ENCODE measurements around the gene TSPYL4.

TSPYL4 gene

DNA sequence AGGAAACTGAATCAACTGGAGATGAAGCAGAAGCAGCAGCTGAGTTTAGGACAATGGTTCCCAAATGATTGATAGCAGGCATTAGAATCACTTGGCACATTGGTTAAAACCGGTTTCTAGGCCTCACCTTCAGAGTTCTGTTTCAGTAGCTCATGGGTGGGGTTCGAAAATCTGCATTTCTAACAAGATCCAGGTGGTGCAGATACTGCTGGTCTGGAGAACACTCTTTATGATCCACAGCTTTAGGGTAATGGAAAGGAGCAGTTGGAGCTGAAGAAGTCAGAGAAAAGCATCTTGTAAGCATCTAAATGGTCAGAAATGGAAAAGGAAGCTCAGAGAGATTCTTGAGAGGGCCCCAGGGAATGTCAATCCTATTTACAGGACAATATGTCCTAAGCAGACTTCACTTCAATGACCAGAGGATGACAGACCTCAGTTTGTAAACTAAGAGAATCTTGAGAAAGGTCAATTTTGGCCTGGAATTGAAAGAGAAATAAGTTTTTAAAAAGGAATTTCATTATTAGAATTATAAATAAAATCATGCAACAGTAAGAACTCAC, 17.4 kb upstream of the TSPYL4 start:
- DNase-seq (ENCODE audit: low read depth): no peak

GRCh38 chr6:116268589-116269293, 14.9 kb upstream of the TSPYL4 start:
- peak; percentile 85 for DNase-seq (ENCODE audit: low read depth)

- peak; percentile 33 for DNase-seq (ENCODE audit: low read depth)
Measured at GRCh38 chr6:116267836-116268588, 14.1 kb upstream of the TSPYL4 start.

DNA sequence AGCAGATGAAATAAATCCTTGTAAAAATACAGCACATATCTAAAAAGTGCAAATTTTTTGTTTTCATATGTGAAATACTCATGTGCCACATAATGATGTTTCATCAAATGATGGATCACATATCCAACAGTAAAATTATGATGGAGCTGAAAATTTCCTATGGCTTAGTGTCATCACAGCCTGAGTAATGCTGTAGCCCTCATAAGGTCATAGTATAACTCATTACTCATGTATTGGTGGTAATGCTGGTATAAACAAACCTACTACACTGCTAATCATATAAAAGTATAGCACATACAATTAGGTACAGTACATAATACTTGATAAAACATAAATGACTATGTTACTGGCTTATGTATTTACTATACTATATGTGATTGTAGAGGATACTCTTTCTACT, 12.9 kb upstream of the TSPYL4 start:
- DNase-seq (ENCODE audit: low read depth): peak; percentile 57

- DNase-seq (ENCODE audit: low read depth): peak; percentile 16
Measured at GRCh38 chr6:116265041-116265829, 11.4 kb upstream of the TSPYL4 start.

DNA sequence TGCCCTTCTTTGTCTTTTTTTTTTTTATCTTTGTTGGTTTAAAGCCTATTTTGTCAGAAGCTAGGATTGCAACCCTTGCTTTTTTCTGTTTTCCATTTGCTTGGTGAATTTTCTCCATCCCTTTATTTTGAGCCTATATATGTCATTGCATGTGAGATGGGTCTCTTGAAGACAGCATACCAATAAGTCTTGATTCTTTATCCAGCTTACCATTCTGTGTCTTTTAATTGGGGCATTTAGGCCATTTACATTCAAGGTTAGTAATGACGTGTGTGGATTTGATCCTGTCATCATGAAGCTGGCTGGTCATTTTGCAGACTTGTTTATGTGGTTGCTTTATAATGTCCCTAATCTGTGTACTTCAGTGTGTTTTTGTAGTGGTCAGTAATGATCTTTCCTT, 9.5 kb upstream of the TSPYL4 start:
- no peak for DNase-seq (ENCODE audit: low read depth)

GRCh38 chr6:116258520-116258919, 4.6 kb upstream of the TSPYL4 start:
- DNase-seq (ENCODE audit: low read depth): no peak

DNA sequence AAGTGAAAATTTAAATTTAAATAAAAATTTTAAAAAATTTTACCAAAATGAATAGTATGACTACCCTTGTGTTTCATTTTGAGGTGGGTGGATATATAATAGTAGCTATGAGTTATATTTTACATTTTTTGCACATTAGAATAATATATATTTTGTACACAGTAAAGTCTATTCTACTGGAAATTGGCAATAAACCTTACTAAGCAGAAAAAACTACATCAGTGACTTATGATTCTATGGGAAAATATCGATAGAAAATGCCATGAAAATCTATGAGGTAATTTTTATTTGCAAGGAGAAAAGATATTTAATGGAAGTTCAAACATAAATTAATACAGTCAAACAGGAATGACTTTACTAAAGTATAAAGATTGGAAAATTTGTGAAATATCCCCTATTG, 2.8 kb upstream of the TSPYL4 start:
- DNase-seq (ENCODE audit: low read depth): no peak

DNA sequence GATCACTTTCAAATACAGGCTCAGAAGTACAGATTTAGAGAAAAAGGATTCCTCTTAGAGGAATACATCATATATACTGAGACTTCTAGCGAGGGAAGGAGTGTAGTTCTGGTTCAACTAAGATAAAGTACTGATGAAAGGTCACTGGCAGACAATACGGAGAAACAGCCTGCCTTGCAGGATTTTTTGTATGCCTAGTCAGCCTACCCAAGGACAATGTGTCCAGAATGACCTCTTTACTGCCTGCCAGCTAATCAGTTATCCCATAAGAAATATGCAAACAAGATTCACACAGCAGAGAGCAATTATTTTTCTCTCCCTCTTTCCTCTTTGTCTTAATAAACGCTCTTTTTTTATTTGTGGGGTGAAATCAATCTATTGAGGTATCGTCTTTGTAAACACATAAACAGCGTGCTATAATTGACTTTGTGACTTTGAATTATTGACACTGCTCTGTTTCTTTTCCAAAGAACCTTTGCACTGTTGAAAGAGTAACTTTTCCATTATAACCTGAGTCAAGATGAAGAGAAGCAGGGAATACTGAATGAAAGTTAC, 1.4 kb upstream of the TSPYL4 start:
- peak; percentile 25 for DNase-seq (ENCODE audit: low read depth)

GRCh38 chr6:116254297-116255056, 602 bp upstream of the TSPYL4 start:
- DNase-seq (ENCODE audit: low read depth): no peak

- no peak for DNase-seq (ENCODE audit: low read depth)
Measured at GRCh38 chr6:116253188-116253504, 729 bp downstream of the TSPYL4 start.

DNA sequence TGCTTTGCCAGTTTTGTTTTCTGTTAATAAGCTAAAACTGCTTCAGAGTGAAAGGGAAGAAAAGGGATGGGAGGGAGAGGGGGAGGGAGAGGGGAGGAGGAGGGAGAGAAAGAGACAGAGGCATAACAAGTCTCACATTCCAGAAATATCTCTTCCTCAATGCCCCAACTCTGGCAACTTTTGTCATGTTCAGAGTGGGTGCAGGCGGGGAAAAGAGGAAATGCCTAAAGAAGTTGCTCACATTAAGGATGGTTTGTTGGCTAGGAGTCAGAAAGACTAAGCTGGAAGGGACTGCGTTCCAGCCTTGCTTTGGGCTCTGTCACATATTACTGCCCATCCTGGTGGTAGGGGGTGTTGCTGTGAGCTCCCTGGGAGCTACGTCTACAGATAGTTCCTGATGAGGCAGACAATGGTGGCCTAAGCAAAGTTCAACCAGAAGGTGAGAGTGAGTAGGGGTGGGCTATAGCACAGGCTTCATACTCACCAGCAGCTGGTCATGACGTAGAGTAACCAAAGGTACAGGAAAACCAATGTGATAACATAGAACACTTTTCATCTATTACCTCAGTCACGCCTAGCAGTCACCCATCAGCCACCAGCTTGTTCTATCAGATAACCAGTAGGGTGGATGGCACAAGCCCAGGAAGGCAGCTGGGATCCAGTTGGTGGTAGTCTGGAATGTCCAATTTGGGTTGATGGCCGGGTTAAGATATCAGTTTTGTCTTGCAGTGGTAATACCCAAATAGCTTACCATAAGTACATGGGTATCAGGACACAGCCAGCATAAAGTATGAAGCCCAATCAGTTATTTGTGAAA, 2.1 kb downstream of the TSPYL4 start:
- peak; percentile 97 for DNase-seq (ENCODE audit: low read depth)

DNA sequence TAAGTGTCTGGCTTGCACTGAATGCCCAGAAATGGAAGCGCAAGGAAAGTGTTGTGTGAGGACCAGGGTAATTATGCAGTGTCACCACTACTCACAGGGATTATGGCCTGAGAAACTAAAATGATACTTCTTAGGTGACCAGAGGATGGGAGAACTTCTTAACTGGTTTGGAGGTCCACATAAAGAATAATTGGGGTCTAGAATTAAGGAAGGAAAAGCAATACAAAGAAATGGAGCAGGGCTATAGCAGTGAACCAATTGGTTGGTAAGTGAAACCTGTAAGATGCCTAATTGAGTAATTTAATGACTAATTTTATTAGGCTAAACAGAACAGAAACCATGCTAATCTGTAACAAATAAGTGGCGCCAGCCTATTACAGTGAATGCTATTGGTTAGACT, 5.3 kb downstream of the TSPYL4 start:
- no peak for DNase-seq (ENCODE audit: low read depth)

DNA sequence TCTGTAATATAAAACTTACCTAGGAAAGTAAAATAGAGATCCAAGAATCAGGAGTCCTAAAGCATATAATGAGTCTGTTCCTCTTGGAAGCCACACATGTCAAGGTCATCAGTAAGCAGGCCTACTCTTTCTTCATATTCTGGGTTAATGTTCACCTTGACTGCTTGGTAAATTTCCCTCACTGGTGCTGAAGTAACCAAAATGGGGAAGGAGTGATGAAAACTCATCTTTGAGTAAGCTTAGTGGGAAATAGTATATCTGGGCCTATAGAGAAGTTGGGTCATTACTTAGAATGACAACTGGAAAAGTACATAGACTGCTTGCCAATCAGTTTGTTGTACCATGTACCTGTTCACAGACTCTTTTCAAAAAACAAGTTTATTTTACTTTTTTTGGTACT, 6.6 kb downstream of the TSPYL4 start:
- no peak for DNase-seq (ENCODE audit: low read depth)

- peak; percentile 84 for DNase-seq (ENCODE audit: low read depth)
Measured at GRCh38 chr6:116246089-116246488, 7.8 kb downstream of the TSPYL4 start.

- DNase-seq (ENCODE audit: low read depth): no peak
Measured at GRCh38 chr6:116244284-116244683, 9.6 kb downstream of the TSPYL4 start.

DNA sequence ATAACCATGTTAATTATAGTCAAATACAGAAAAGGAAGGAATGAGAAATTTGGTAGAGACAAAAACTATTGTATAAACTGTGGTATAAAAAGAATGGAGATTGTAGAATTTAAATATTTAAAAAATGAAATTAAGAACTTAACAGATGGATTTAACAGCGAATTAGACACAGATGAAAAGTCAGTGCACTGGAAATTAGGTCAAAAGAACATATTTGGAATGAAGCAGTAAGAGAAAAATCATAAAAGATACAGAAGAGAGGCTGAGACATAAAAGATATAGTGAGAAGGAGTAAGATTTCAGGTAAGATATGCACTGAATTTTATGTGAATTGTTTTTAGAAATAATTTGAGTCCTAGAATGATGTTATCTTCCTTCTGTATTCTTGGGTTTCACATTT, 14.0 kb downstream of the TSPYL4 start:
- no peak for DNase-seq (ENCODE audit: low read depth)

GRCh38 chr6:116239256-116239655, 14.6 kb downstream of the TSPYL4 start:
- DNase-seq (ENCODE audit: low read depth): no peak

DNA sequence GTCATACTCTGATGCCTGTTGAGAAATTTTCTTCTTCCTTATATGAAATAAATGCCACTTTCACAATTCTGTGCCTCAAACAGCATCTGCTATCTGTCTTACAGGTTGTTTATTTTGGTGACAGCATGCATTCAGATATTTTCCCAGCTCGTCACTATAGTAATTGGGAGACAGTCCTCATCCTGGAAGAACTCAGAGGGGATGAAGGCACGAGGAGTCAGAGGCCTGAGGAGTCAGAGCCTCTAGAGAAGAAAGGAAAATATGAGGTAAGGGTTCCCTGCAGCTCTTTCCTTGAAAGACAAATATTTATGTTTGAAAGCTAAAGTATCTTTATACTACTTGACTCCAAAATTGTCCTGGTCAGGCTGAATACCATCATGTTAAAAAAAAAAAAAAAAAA, 15.8 kb downstream of the TSPYL4 start:
- DNase-seq (ENCODE audit: low read depth): peak; percentile 59

DNA sequence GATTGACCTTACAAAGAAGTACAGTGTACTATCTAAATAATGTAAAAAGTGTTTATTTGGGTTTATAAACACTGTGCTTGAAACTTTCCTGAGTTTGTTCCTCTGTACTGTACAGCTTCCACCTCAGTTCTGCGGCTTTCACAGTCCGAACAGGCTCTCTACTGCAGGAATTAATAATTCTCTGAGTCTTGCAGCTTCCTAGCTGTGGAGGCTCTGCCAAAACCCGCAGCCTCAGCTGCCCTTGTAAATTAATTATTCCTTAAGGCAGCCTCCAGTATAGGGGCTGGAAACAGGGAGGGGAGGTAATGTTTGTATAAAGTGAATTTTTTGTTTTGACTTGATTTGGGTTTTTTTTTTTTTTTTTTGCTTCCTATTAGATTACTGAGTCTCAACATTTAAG, 19.2 kb downstream of the TSPYL4 start:
- DNase-seq (ENCODE audit: low read depth): no peak
